WTC11 (cell line): ENCODE results near the gene PER3. TPM values are rescaled to one million over a fixed set of nuclear protein-coding genes. Genes with fewer than 3 reads are reported as not detected.

ENCODE experiments used
- ATAC-seq: fragments of 200-7000 bp; cut with Tn5 transposase; 2 replicates; pipeline ENCODE4 v1.10.0; 2021; ENCODE audit warnings: mild to moderate bottlenecking, moderate library complexity
- CTCF ChIA-PET: fragments of 300-600 bp; sonication (Branson Sonifier 250); formaldehyde crosslinking; loops from one replicate; lab custom pipeline; 2021; ENCODE audit warnings: antibody characterized with exemption; lab: Charles Lee
- POLR2A ChIA-PET: fragments of 350-600 bp; sonication (Branson Sonifier 250); formaldehyde crosslinking; loops from one replicate; lab custom pipeline; 2021; ENCODE audit warnings: antibody characterized with exemption; lab: Charles Lee
- DNase-seq: peaks from one replicate; pipeline ENCODE4 v3.0.0; 2021; ENCODE audit warnings: low spot score
- H3K27ac Mint-ChIP-seq: 2 replicates; pipeline ENCODE4 v1.8.0; 2021; ENCODE audit warnings: mixed read lengths
- H3K27me3 Mint-ChIP-seq: 2 replicates; pipeline ENCODE4 v1.8.0; 2021; ENCODE audit warnings: low read depth, mild to moderate bottlenecking, moderate library complexity, mixed read lengths
- H3K36me3 Mint-ChIP-seq: 2 replicates; pipeline ENCODE4 v1.8.0; 2021; ENCODE audit warnings: mixed read lengths
- H3K4me1 Mint-ChIP-seq: 2 replicates; pipeline ENCODE4 v1.8.0; 2022; ENCODE audit warnings: mixed read lengths
- H3K4me3 Mint-ChIP-seq: 2 replicates; pipeline ENCODE4 v1.8.0; 2021; ENCODE audit warnings: mild to moderate bottlenecking, moderate library complexity, mixed read lengths
- H3K9me3 Mint-ChIP-seq: 2 replicates; pipeline ENCODE4 v1.8.0; 2021; ENCODE audit warnings: mixed read lengths
- AFF4 ChIP-seq: sonication (generic); formaldehyde crosslinking; IDR thresholded peaks from 2 replicates; pipeline ENCODE4 v1.8.1; 2023; ENCODE audit warnings: mild to moderate bottlenecking, missing genetic modification reagents, borderline replicate concordance
- CBFB ChIP-seq: sonication (generic); formaldehyde crosslinking; IDR thresholded peaks from 2 replicates; pipeline ENCODE4 v1.8.1; 2022; ENCODE audit warnings: mild to moderate bottlenecking, low read depth, missing genetic modification reagents
- CREM ChIP-seq: sonication (generic); formaldehyde crosslinking; IDR thresholded peaks from 2 replicates; pipeline ENCODE4 v1.8.1; 2022; ENCODE audit warnings: mild to moderate bottlenecking, missing genetic modification reagents, moderate library complexity
- E2F4 ChIP-seq: sonication (generic); formaldehyde crosslinking; IDR thresholded peaks from 2 replicates; pipeline ENCODE4 v1.8.1; 2022; ENCODE audit warnings: low read depth, mild to moderate bottlenecking, moderate library complexity, missing genetic modification reagents, borderline replicate concordance
- ELF4 ChIP-seq: sonication (generic); formaldehyde crosslinking; IDR thresholded peaks from 2 replicates; pipeline ENCODE4 v1.8.1; 2022; ENCODE audit warnings: low read depth, mild to moderate bottlenecking, moderate library complexity, missing genetic modification reagents
- ETV6 ChIP-seq: sonication (generic); formaldehyde crosslinking; IDR thresholded peaks from 2 replicates; pipeline ENCODE4 v1.8.1; 2022; ENCODE audit warnings: mild to moderate bottlenecking, missing genetic modification reagents
- GABPB1 ChIP-seq: sonication (generic); formaldehyde crosslinking; IDR thresholded peaks from 2 replicates; pipeline ENCODE4 v1.8.1; 2023; ENCODE audit warnings: mild to moderate bottlenecking, missing genetic modification reagents
- HMGXB4 ChIP-seq: sonication (generic); formaldehyde crosslinking; IDR thresholded peaks from 2 replicates; pipeline ENCODE4 v1.8.1; 2023; ENCODE audit warnings: mild to moderate bottlenecking, moderate library complexity, missing genetic modification reagents
- IRF1 ChIP-seq: sonication (generic); formaldehyde crosslinking; IDR thresholded peaks from 2 replicates; pipeline ENCODE4 v1.8.0; 2023; ENCODE audit warnings: missing genetic modification reagents
- MLX ChIP-seq: sonication (generic); formaldehyde crosslinking; IDR thresholded peaks from 2 replicates; pipeline ENCODE4 v1.8.1; 2023; ENCODE audit warnings: mild to moderate bottlenecking, missing genetic modification reagents, moderate library complexity
- NFATC4 ChIP-seq: fragments of 250-450 bp; sonication (Bioruptor Pico); IDR thresholded peaks from 2 replicates; pipeline ENCODE4 v1.9.0; 2021; ENCODE audit warnings: mild to moderate bottlenecking
- NR2C2 ChIP-seq: sonication (generic); formaldehyde crosslinking; IDR thresholded peaks from 2 replicates; pipeline ENCODE4 v1.8.0; 2022; ENCODE audit warnings: mild to moderate bottlenecking, missing genetic modification reagents
- SOX15 ChIP-seq: fragments of 250-450 bp; sonication (Bioruptor Pico); IDR thresholded peaks from 2 replicates; pipeline ENCODE4 v1.9.0; 2021; ENCODE audit warnings: mild to moderate bottlenecking
- SP1 ChIP-seq: sonication (generic); formaldehyde crosslinking; conservative IDR thresholded peaks from 2 replicates; pipeline ENCODE4 v1.8.1; 2022; ENCODE audit warnings: missing genetic modification reagents
- STAT6 ChIP-seq: sonication (generic); formaldehyde crosslinking; conservative IDR thresholded peaks from 2 replicates; pipeline ENCODE4 v1.8.1; 2023; ENCODE audit warnings: mild to moderate bottlenecking, low read depth, missing genetic modification reagents, moderate library complexity
- TEAD1 ChIP-seq: sonication (generic); formaldehyde crosslinking; IDR thresholded peaks from 2 replicates; pipeline ENCODE4 v1.8.0; 2022; ENCODE audit warnings: mild to moderate bottlenecking, missing genetic modification reagents
- USF2 ChIP-seq: sonication (generic); formaldehyde crosslinking; IDR thresholded peaks from 2 replicates; pipeline ENCODE4 v1.8.1; 2023; ENCODE audit warnings: mild to moderate bottlenecking, missing genetic modification reagents, moderate library complexity
- ZNF121 ChIP-seq: sonication (generic); formaldehyde crosslinking; IDR thresholded peaks from 2 replicates; pipeline ENCODE4 v1.8.0; 2023; ENCODE audit warnings: missing genetic modification reagents
- ZNF219 ChIP-seq: sonication (generic); formaldehyde crosslinking; IDR thresholded peaks from 2 replicates; pipeline ENCODE4 v1.8.0; 2023; ENCODE audit warnings: missing genetic modification reagents, mild to moderate bottlenecking, borderline replicate concordance
- ZSCAN18 ChIP-seq: fragments of 250-450 bp; sonication (Bioruptor Pico); IDR thresholded peaks from 2 replicates; pipeline ENCODE4 v2.1.2; 2022; ENCODE audit warnings: mild to moderate bottlenecking, moderate library complexity
- total RNA-seq: library from RNA; stranded (reverse); gene quantifications from 3 replicates; pipeline ENCODE4 v1.2.3, GENCODE V29; 2021

Gene PER3
- total RNA-seq, 1 experiment from 2014 or later = 8.5 TPM

GRCh38 chr1:7863756-7864328 lies 79.8 kb downstream of the PER3 start:
- POLR2A ChIA-PET = no interaction called here
- no peak overlapping the region for H3K27ac Mint-ChIP-seq
- CTCF ChIA-PET = no interaction called here
- H3K4me1 Mint-ChIP-seq = no peaks in the 10 kb centered on the region
- no peaks in the 10 kb centered on the region; the same call in 1 of the 2 replicates for H3K9me3 Mint-ChIP-seq
- DNase-seq = no peak
- no peaks in the 10 kb centered on the region for H3K36me3 Mint-ChIP-seq
- no peak for TF ChIP-seq ZSCAN18 (CRISPR knock-in tag)
- TF ChIP-seq HMGXB4 (CRISPR knock-in tag) = no peak
- TF ChIP-seq IRF1 (CRISPR knock-in tag) = no peak
- TF ChIP-seq ZNF121 (CRISPR knock-in tag) = no peak
- no peak for TF ChIP-seq MLX (CRISPR knock-in tag)
- TF ChIP-seq CREM = no peak
- no peak for TF ChIP-seq NFATC4 (CRISPR knock-in tag)
- TF ChIP-seq ETV6 (CRISPR knock-in tag) = no peak
- no peak for TF ChIP-seq GABPB1
- TF ChIP-seq ZNF219 (CRISPR knock-in tag) = no peak
- TF ChIP-seq STAT6 (CRISPR knock-in tag) = no peak
- TF ChIP-seq NR2C2 (CRISPR knock-in tag) = no peak
- no peak for TF ChIP-seq E2F4 (CRISPR knock-in tag)
- no peak overlapping the region for H3K4me3 Mint-ChIP-seq
- ATAC-seq = no peak
- H3K27me3 Mint-ChIP-seq = no peaks in the 10 kb centered on the region

GRCh38 chr1:7865978-7866377 lies 81.9 kb downstream of the PER3 start:
- no peak overlapping the region for H3K27ac Mint-ChIP-seq
- H3K4me1 Mint-ChIP-seq = no peaks in the 10 kb centered on the region
- ATAC-seq = no peak
- CTCF ChIA-PET = interaction anchor here (1.5 kb wide), 1 partner anchor 197 kb away, joined by 3 read pairs; no protein-coding TSS in a partner anchor
- H3K9me3 Mint-ChIP-seq = peaks cover 7% of the 10 kb centered on the region; the same call in 1 of the 2 replicates
- DNase-seq = no peak
- POLR2A ChIA-PET = no interaction called here
- no peaks in the 10 kb centered on the region for H3K36me3 Mint-ChIP-seq
- H3K27me3 Mint-ChIP-seq = no peaks in the 10 kb centered on the region
- no peak overlapping the region for H3K4me3 Mint-ChIP-seq
- TF ChIP-seq SOX15 (CRISPR knock-in tag) (no peak), ELF4 (CRISPR knock-in tag) (no peak), CBFB (CRISPR knock-in tag) (no peak), USF2 (no peak), SP1 (CRISPR knock-in tag) (no peak), TEAD1 (CRISPR knock-in tag) (no peak), ZSCAN18 (CRISPR knock-in tag) (no peak), ZNF121 (CRISPR knock-in tag) (no peak), NR2C2 (CRISPR knock-in tag) (no peak), AFF4 (CRISPR knock-in tag) (no peak)
